Measurements from ENCODE around the gene MED15.

DNA sequence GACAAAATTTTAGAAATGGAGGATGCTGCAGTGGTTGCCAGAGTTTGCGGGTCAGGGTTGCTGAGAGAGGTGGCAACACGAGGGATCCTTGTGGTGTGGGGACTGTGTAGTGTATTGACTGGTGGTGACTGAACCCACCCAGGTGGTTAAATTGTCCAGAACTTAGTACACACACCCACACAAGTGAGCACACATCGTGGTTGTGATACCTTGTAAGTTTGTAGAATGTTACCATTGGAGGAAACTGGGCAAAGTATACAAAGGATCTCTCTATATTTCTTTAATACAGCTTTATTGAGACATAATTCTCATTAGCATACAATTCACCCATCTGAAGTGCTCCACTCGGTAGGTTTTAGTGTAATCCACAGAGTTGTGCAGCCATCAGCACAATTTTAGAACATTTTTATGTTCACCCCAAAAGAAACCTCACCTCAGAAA is 56.1 kb downstream of the MED15 start:
- TF ChIP-seq POLR2A (IDR thresholded peaks at IDR 0.05) (no peak), POLR2AphosphoS5 (IDR thresholded peaks at IDR 0.05) (no peak)
